Karpas-422 (cell line): ENCODE results near the gene SUSD6. TPM values are rescaled to one million over a fixed set of nuclear protein-coding genes. Genes with fewer than 3 reads are reported as not detected.
"Not testable (repeated sequence)": the region's sequence is repeated elsewhere in the genome, so short reads cannot be mapped to it uniquely, and the experiment has no call there.

Experiments used
- DNase-seq: peaks from one replicate; pipeline ENCODE4 v3.0.0-alpha.2; 2015
- H2AFZ ChIP-seq: fragments of 200-600 bp; sonication (generic); 2 replicates; pipeline ENCODE4 v1.6.1; 2014; ENCODE audit warnings: antibody characterized with exemption, low read length, mixed read lengths
- H3K27ac ChIP-seq: fragments of 200-600 bp; sonication (generic); 2 replicates; pipeline ENCODE4 v1.5.1; 2014; ENCODE audit warnings: mild to moderate bottlenecking, low read length, moderate library complexity
- H3K27me3 ChIP-seq: fragments of 200-600 bp; sonication (generic); 2 replicates; pipeline ENCODE4 v1.6.1; 2014; ENCODE audit warnings: low read length, mixed read lengths
- H3K36me3 ChIP-seq: fragments of 200-600 bp; sonication (generic); 2 replicates; pipeline ENCODE4 v1.6.1; 2014; ENCODE audit warnings: low read length, mixed read lengths; ENCODE audit not compliant: insufficient read depth
- H3K4me1 ChIP-seq: fragments of 200-600 bp; sonication (generic); 2 replicates; pipeline ENCODE4 v1.6.1; 2014; ENCODE audit warnings: mild to moderate bottlenecking, low read length, mixed read lengths
- H3K4me2 ChIP-seq: fragments of 200-600 bp; sonication (generic); 2 replicates; pipeline ENCODE4 v1.6.1; 2014; ENCODE audit warnings: low read length, low read depth, mild to moderate bottlenecking; ENCODE audit not compliant: poor library complexity, severe bottlenecking
- H3K4me3 ChIP-seq: fragments of 200-600 bp; sonication (generic); 2 replicates; pipeline ENCODE4 v1.5.1; 2014; ENCODE audit warnings: mild to moderate bottlenecking, antibody characterized with exemption, low read length, mixed read lengths
- H3K79me2 ChIP-seq: fragments of 200-600 bp; sonication (generic); 2 replicates; pipeline ENCODE4 v1.6.1; 2014; ENCODE audit warnings: mild to moderate bottlenecking, low read length, mixed read lengths
- H3K9ac ChIP-seq: fragments of 200-600 bp; sonication (generic); 2 replicates; pipeline ENCODE4 v1.6.0; 2014; ENCODE audit warnings: low read length
- H3K9me2 ChIP-seq: fragments of 200-600 bp; sonication (generic), shearing (Covaris generic); replicated peaks from 2 replicates; pipeline ENCODE4 v1.6.0; 2014; ENCODE audit warnings: mild to moderate bottlenecking, low read length, moderate library complexity; ENCODE audit not compliant: insufficient read depth
- H3K9me3 ChIP-seq: fragments of 300-700, 200-600 bp; sonication (generic); 2 replicates; pipeline ENCODE4 v1.6.1; 2014; ENCODE audit warnings: low read length, mixed read lengths
- H4K20me1 ChIP-seq: fragments of 200-600 bp; sonication (generic); 2 replicates; pipeline ENCODE4 v1.6.1; 2014; ENCODE audit warnings: mild to moderate bottlenecking, antibody characterized with exemption, low read length, low read depth; ENCODE audit not compliant: insufficient read depth
- total RNA-seq: library from RNA; depleted of rRNA; stranded (reverse); fragments of >200 nt; shearing (Covaris generic); gene quantifications from 2 replicates; pipeline ENCODE4 v1.2.3, GENCODE V29; 2014; ENCODE audit warnings: low replicate concordance

Gene SUSD6
- total RNA-seq, 1 experiment from 2014 or later, result 46.0 TPM

DNA sequence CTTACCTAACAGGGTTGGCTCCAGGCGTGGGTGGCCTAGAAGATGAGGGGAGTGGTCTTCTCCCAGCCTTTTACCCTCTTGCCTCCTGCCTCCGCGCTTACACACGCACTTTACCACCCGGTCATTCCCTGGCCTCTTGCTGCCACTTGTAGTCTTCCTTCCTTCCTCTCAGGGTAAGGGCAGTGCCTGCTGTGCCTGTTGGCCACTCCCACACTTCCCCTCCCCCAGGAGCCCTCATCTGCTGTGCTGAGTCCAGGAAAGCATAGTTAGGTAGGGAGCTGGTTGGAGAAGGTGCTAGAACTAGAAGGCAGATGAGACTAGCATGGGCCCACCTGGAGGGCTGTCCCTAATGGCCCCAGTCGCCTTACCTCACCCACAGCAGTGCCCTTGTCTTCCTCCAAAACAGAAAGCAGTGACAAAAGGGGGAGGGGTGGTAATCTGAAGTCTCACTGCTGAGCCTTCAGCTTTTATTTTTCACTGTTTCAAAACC is 101.2 kb downstream of the SUSD6 start:
- Histone ChIP-seq H3K9me2 (no peaks in the 10 kb centered on the region; the same call in 1 of the 2 replicates), H3K36me3 (peaks cover 60% of the 10 kb centered on the region)
- DNase-seq, result no peak

GRCh38 chr14:69713209-69713781 is 101.9 kb downstream of the SUSD6 start:
- peaks cover 19% of the 10 kb centered on the region for H3K4me1 ChIP-seq

More for the DNA sequence above, 101.2 kb downstream of the SUSD6 start:
- Histone ChIP-seq H3K4me1 (peaks cover 25% of the 10 kb centered on the region), H3K9ac (no peak overlapping the region), H3K9me3 (no peaks in the 10 kb centered on the region), H2AFZ (no peak overlapping the region), H3K4me2 (no peak overlapping the region), H3K27ac (no peak overlapping the region), H3K27me3 (no peaks in the 10 kb centered on the region), H4K20me1 (peaks cover 10% of the 10 kb centered on the region; the same call in 1 of the 2 replicates), H3K79me2 (peaks cover 20% of the 10 kb centered on the region), H3K4me3 (no peak overlapping the region)

GRCh38 chr14:69713993-69714679 is 102.7 kb downstream of the SUSD6 start:
- no peaks in the 10 kb centered on the region for H3K9me3 ChIP-seq
- no peak overlapping the region for H3K9ac ChIP-seq
- H3K9me2 ChIP-seq, result no peaks in the 10 kb centered on the region; the same call in 1 of the 2 replicates
- H3K27ac ChIP-seq, result no peak overlapping the region
- H3K36me3 ChIP-seq, result peaks cover 53% of the 10 kb centered on the region
- no peaks in the 10 kb centered on the region for H3K27me3 ChIP-seq
- H2AFZ ChIP-seq, result no peak overlapping the region
- DNase-seq, result no peak
- H3K79me2 ChIP-seq, result peaks cover 11% of the 10 kb centered on the region
- H4K20me1 ChIP-seq, result peaks cover 9% of the 10 kb centered on the region; the same call in 1 of the 2 replicates
- H3K4me3 ChIP-seq, result no peak overlapping the region
- H3K4me2 ChIP-seq, result no peak overlapping the region
- H3K4me1 ChIP-seq, result peaks cover 10% of the 10 kb centered on the region

More at GRCh38 chr14:69713209-69713781, 101.9 kb downstream of the SUSD6 start:
- Histone ChIP-seq H3K9ac (no peak overlapping the region), H3K9me2 (no peaks in the 10 kb centered on the region; the same call in 1 of the 2 replicates), H2AFZ (no peak overlapping the region), H4K20me1 (peaks cover 10% of the 10 kb centered on the region; the same call in 1 of the 2 replicates), H3K4me3 (no peak overlapping the region), H3K4me2 (no peak overlapping the region), H3K36me3 (peaks cover 60% of the 10 kb centered on the region), H3K27ac (no peak overlapping the region), H3K27me3 (no peaks in the 10 kb centered on the region), H3K9me3 (no peaks in the 10 kb centered on the region), H3K79me2 (peaks cover 18% of the 10 kb centered on the region)
- no peak for DNase-seq

DNA sequence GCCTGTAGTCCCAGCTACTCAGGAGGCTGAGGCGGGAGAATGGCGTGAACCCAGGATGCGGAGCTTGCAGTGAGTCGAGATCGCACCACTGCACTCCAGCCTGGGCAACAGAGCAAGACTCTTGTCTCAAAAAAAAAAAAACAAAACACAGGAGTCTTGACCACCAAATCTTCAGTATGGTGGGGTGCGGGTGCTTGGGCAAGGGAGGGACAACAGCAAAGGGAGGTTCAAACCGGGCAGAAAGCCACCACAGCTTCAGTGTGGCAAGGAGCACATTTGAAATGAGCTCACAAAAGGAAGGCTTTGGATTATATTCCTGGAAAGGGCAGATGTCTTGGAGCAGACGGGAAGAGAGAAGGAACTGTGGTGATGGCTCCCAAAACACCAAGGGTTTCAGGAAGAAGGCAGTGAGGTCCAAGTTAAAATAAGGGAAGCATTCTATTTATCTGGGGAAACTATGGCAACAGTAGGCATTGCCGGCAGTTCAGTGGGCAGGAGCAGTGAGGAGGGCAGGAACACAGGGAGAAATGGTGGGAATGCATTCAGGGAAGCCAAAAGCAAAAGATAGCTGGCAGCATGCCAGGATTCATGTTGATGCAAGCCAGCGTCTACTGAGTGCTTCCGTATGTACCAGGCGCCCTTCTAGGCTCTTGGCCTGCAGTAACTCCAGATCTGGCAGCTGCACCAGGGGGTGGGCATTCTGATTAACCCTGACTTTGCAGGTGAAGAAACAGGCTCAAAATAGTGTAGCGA is 104.5 kb downstream of the SUSD6 start:
- Histone ChIP-seq H2AFZ (no peak overlapping the region), H3K36me3 (peaks cover 35% of the 10 kb centered on the region), H3K4me1 (no peaks in the 10 kb centered on the region), H4K20me1 (no peaks in the 10 kb centered on the region), H3K9ac (no peak overlapping the region), H3K27ac (no peak overlapping the region), H3K9me3 (no peaks in the 10 kb centered on the region), H3K9me2 (no peaks in the 10 kb centered on the region; the same call in 1 of the 2 replicates), H3K4me3 (no peak overlapping the region), H3K79me2 (no peaks in the 10 kb centered on the region), H3K27me3 (no peaks in the 10 kb centered on the region), H3K4me2 (no peak overlapping the region)
- DNase-seq, result no peak

GRCh38 chr14:69716478-69717187 is 105.2 kb downstream of the SUSD6 start:
- Histone ChIP-seq H3K4me3 (no peak overlapping the region), H3K79me2 (no peaks in the 10 kb centered on the region), H3K9me2 (no peaks in the 10 kb centered on the region; the same call in 1 of the 2 replicates), H3K27me3 (no peaks in the 10 kb centered on the region), H3K4me1 (no peaks in the 10 kb centered on the region), H3K27ac (no peak overlapping the region), H4K20me1 (no peaks in the 10 kb centered on the region), H3K4me2 (no peak overlapping the region), H2AFZ (no peak overlapping the region), H3K36me3 (peaks cover 28% of the 10 kb centered on the region; the same call in 1 of the 2 replicates), H3K9ac (no peak overlapping the region), H3K9me3 (no peaks in the 10 kb centered on the region)
- no peak for DNase-seq

DNA sequence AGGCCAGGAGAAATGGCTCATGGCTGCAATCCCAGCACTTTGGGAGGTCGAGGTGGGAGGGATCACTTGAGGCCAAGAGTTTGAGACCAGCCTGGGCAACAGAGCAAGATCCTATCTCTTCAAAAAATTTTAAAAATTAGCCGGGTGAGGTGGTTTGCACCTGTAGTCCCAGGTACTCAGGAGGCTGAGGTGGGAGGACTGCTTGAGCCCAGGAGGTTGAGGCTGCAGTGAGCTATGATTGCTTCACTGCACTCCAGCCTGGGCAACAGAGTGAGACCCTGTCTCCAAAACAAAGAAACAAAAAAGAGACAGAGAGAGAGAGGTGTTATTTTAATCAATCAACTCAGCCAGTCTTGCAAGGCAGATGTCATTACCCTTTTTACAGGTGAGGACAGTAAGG is 107.2 kb downstream of the SUSD6 start:
- not testable (repeated sequence) for H3K27ac ChIP-seq, DNase-seq, H3K9me2 ChIP-seq, H3K9me3 ChIP-seq, H3K36me3 ChIP-seq, H3K9ac ChIP-seq, H3K4me3 ChIP-seq, H3K27me3 ChIP-seq, H2AFZ ChIP-seq, H4K20me1 ChIP-seq, H3K79me2 ChIP-seq, H3K4me1 ChIP-seq, H3K4me2 ChIP-seq

DNA sequence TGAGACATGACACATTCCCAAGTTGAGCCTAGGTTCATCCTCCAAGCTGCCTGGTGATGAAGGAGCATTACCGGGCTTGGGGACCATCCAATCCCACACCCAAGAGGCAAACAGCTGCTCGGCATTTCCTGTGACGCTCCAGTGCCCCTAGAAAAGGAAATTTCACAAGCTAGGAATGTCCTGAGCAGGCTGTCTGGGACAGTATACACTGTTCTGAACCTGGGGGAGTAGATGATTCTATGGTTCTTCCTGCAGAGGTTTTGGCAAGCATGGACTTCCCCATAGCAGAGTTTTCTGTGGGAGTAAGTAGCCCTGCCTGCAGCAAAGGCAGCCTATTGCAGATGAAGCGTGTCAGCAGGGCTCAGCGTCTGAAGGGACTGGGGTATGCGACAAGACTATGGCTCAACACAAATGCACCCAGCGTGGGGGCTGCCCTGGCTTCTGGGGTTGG is 108.1 kb downstream of the SUSD6 start:
- Histone ChIP-seq H3K9me2 (no peaks in the 10 kb centered on the region; the same call in 1 of the 2 replicates), H3K4me1 (no peaks in the 10 kb centered on the region), H4K20me1 (no peaks in the 10 kb centered on the region), H3K27me3 (no peaks in the 10 kb centered on the region), H3K27ac (no peak overlapping the region), H3K36me3 (peaks cover 2% of the 10 kb centered on the region; the same call in 1 of the 2 replicates), H3K4me2 (no peak overlapping the region), H2AFZ (no peak overlapping the region), H3K9ac (no peak overlapping the region), H3K4me3 (no peak overlapping the region), H3K79me2 (no peaks in the 10 kb centered on the region), H3K9me3 (no peaks in the 10 kb centered on the region)
- DNase-seq, result no peak
